WTC11 (cell line): Measurements from ENCODE around the gene MAPK11. TPM values are rescaled to one million over a fixed set of nuclear protein-coding genes. Genes with fewer than 3 reads are reported as not detected.

ENCODE experiments used
- ATAC-seq: fragments of 200-7000 bp; cut with Tn5 transposase; 2 replicates; pipeline ENCODE4 v1.10.0; 2021; ENCODE audit warnings: mild to moderate bottlenecking, moderate library complexity
- CTCF ChIA-PET: fragments of 300-600 bp; sonication (Branson Sonifier 250); formaldehyde crosslinking; loops from one replicate; lab custom pipeline; 2021; ENCODE audit warnings: antibody characterized with exemption; lab: Charles Lee
- POLR2A ChIA-PET: fragments of 350-600 bp; sonication (Branson Sonifier 250); formaldehyde crosslinking; loops from one replicate; lab custom pipeline; 2021; ENCODE audit warnings: antibody characterized with exemption; lab: Charles Lee
- DNase-seq: peaks from one replicate; pipeline ENCODE4 v3.0.0; 2021; ENCODE audit warnings: low spot score
- H3K27ac Mint-ChIP-seq: 2 replicates; pipeline ENCODE4 v1.8.0; 2021; ENCODE audit warnings: mixed read lengths
- H3K27me3 Mint-ChIP-seq: 2 replicates; pipeline ENCODE4 v1.8.0; 2021; ENCODE audit warnings: low read depth, mild to moderate bottlenecking, moderate library complexity, mixed read lengths
- H3K36me3 Mint-ChIP-seq: 2 replicates; pipeline ENCODE4 v1.8.0; 2021; ENCODE audit warnings: mixed read lengths
- H3K4me1 Mint-ChIP-seq: 2 replicates; pipeline ENCODE4 v1.8.0; 2022; ENCODE audit warnings: mixed read lengths
- H3K4me3 Mint-ChIP-seq: 2 replicates; pipeline ENCODE4 v1.8.0; 2021; ENCODE audit warnings: mild to moderate bottlenecking, moderate library complexity, mixed read lengths
- H3K9me3 Mint-ChIP-seq: 2 replicates; pipeline ENCODE4 v1.8.0; 2021; ENCODE audit warnings: mixed read lengths
- AR ChIP-seq: fragments of 250-450 bp; sonication (Bioruptor Pico); IDR thresholded peaks from 2 replicates; pipeline ENCODE4 v1.9.0; 2021; ENCODE audit warnings: mild to moderate bottlenecking
- ATF3 ChIP-seq: sonication (generic); formaldehyde crosslinking; conservative IDR thresholded peaks from 2 replicates; pipeline ENCODE4 v1.8.1; 2022; ENCODE audit warnings: mild to moderate bottlenecking, missing genetic modification reagents
- CTCF ChIP-seq: fragments of 200-600 bp; IDR thresholded peaks from 2 replicates; pipeline ENCODE4 v1.8.0; 2022; ENCODE audit warnings: antibody characterized with exemption
- E2F5 ChIP-seq: sonication (generic); formaldehyde crosslinking; IDR thresholded peaks from 2 replicates; pipeline ENCODE4 v1.8.1; 2022; ENCODE audit warnings: mild to moderate bottlenecking, moderate library complexity, missing genetic modification reagents
- ELF4 ChIP-seq: sonication (generic); formaldehyde crosslinking; IDR thresholded peaks from 2 replicates; pipeline ENCODE4 v1.8.1; 2022; ENCODE audit warnings: low read depth, mild to moderate bottlenecking, moderate library complexity, missing genetic modification reagents
- FOXJ3 ChIP-seq: sonication (generic); formaldehyde crosslinking; IDR thresholded peaks from 2 replicates; pipeline ENCODE4 v1.9.0; 2021; ENCODE audit warnings: missing genetic modification reagents, mild to moderate bottlenecking, borderline replicate concordance
- FOXP1 ChIP-seq: sonication (generic); formaldehyde crosslinking; IDR thresholded peaks from 2 replicates; pipeline ENCODE4 v1.8.0; 2022; ENCODE audit warnings: missing genetic modification reagents, mild to moderate bottlenecking, moderate library complexity, borderline replicate concordance
- GRHL2 ChIP-seq: fragments of 250-450 bp; sonication (Bioruptor Pico); IDR thresholded peaks from 2 replicates; pipeline ENCODE4 v1.8.0; 2022; ENCODE audit warnings: mild to moderate bottlenecking, moderate library complexity; ENCODE audit not compliant: insufficient replicate concordance, severe bottlenecking
- KAT7 ChIP-seq: sonication (generic); formaldehyde crosslinking; IDR thresholded peaks from 2 replicates; pipeline ENCODE4 v1.8.1; 2023; ENCODE audit warnings: missing genetic modification reagents, mild to moderate bottlenecking, borderline replicate concordance
- NFATC4 ChIP-seq: fragments of 250-450 bp; sonication (Bioruptor Pico); IDR thresholded peaks from 2 replicates; pipeline ENCODE4 v1.9.0; 2021; ENCODE audit warnings: mild to moderate bottlenecking
- PRRX2 ChIP-seq: fragments of 250-450 bp; sonication (Bioruptor Pico); IDR thresholded peaks from 2 replicates; pipeline ENCODE4 v1.8.0; 2021; ENCODE audit warnings: mild to moderate bottlenecking
- RELA ChIP-seq: sonication (generic); formaldehyde crosslinking; IDR thresholded peaks from 2 replicates; pipeline ENCODE4 v1.8.1; 2022; ENCODE audit warnings: missing genetic modification reagents, mild to moderate bottlenecking, borderline replicate concordance
- RORB ChIP-seq: fragments of 250-450 bp; sonication (Bioruptor Pico); IDR thresholded peaks from 2 replicates; pipeline ENCODE4 v1.9.0; 2021; ENCODE audit warnings: mild to moderate bottlenecking
- SMAD4 ChIP-seq: sonication (generic); formaldehyde crosslinking; IDR thresholded peaks from 2 replicates; pipeline ENCODE4 v1.8.0; 2022; ENCODE audit warnings: mild to moderate bottlenecking, missing genetic modification reagents
- TCF7 ChIP-seq: sonication (generic); formaldehyde crosslinking; IDR thresholded peaks from 2 replicates; pipeline ENCODE4 v1.8.0; 2022; ENCODE audit warnings: mild to moderate bottlenecking, low read depth, missing genetic modification reagents, moderate library complexity
- USF1 ChIP-seq: sonication (generic); formaldehyde crosslinking; IDR thresholded peaks from 2 replicates; pipeline ENCODE4 v1.8.0; 2022; ENCODE audit warnings: mild to moderate bottlenecking, missing genetic modification reagents
- ZBTB21 ChIP-seq: sonication (generic); formaldehyde crosslinking; IDR thresholded peaks from 2 replicates; pipeline ENCODE4 v1.8.1; 2023; ENCODE audit warnings: mild to moderate bottlenecking, missing genetic modification reagents, borderline replicate concordance
- ZBTB43 ChIP-seq: sonication (generic); formaldehyde crosslinking; IDR thresholded peaks from 2 replicates; pipeline ENCODE4 v1.8.1; 2023; ENCODE audit warnings: mild to moderate bottlenecking, missing genetic modification reagents
- ZNF219 ChIP-seq: sonication (generic); formaldehyde crosslinking; IDR thresholded peaks from 2 replicates; pipeline ENCODE4 v1.8.0; 2023; ENCODE audit warnings: missing genetic modification reagents, mild to moderate bottlenecking, borderline replicate concordance
- ZNF263 ChIP-seq: sonication (generic); formaldehyde crosslinking; IDR thresholded peaks from 2 replicates; pipeline ENCODE4 v1.8.1; 2022; ENCODE audit warnings: low read depth, mild to moderate bottlenecking, moderate library complexity, missing genetic modification reagents
- ZNF281 ChIP-seq: sonication (generic); formaldehyde crosslinking; IDR thresholded peaks from 2 replicates; pipeline ENCODE4 v1.8.0; 2023; ENCODE audit warnings: mild to moderate bottlenecking, missing genetic modification reagents
- total RNA-seq: library from RNA; stranded (reverse); gene quantifications from 3 replicates; pipeline ENCODE4 v1.2.3, GENCODE V29; 2021

The MAPK11 gene
- total RNA-seq, 1 experiment from 2014 or later = 2.3 TPM

GRCh38 chr22:50317674-50318073, 47.5 kb upstream of the MAPK11 start (continued):
- TF ChIP-seq ZNF219 (CRISPR knock-in tag) (no peak), RELA (CRISPR knock-in tag) (no peak), FOXJ3 (CRISPR knock-in tag) (no peak), CTCF (no peak), KAT7 (CRISPR knock-in tag) (no peak), AR (CRISPR knock-in tag) (no peak)

GRCh38 chr22:50317178-50317577, 47.0 kb upstream of the MAPK11 start:
- H3K4me1 Mint-ChIP-seq = peaks cover 5% of the 10 kb centered on the region
- H3K27ac Mint-ChIP-seq = no peak overlapping the region
- no peaks in the 10 kb centered on the region for H3K9me3 Mint-ChIP-seq
- no peaks in the 10 kb centered on the region for H3K36me3 Mint-ChIP-seq
- ATAC-seq (no peak), DNase-seq (no peak)
- H3K27me3 Mint-ChIP-seq = no peaks in the 10 kb centered on the region; the same call in 1 of the 2 replicates
- POLR2A ChIA-PET = no interaction called here
- CTCF ChIA-PET = interaction anchor here (0.6 to 2.4 kb wide), 6 partner anchors 8 to 356 kb away, joined by 3 to 7 read pairs (median 5); partner anchors contain the start of genes DENND6B, PLXNB2 and SHANK3
- H3K4me3 Mint-ChIP-seq = no peak overlapping the region
- TF ChIP-seq TCF7 (CRISPR knock-in tag) (no peak), USF1 (CRISPR knock-in tag) (no peak), ZNF263 (CRISPR knock-in tag) (no peak), ZBTB21 (CRISPR knock-in tag) (no peak), ELF4 (no peak), PRRX2 (no peak), E2F5 (CRISPR knock-in tag) (no peak), ZBTB43 (no peak), NFATC4 (CRISPR knock-in tag) (no peak), ZNF281 (no peak), SMAD4 (no peak), RORB (CRISPR knock-in tag) (no peak), GRHL2 (CRISPR knock-in tag) (no peak), ATF3 (no peak), CTCF (no peak), FOXP1 (CRISPR knock-in tag) (no peak)
